Nephron progenitor cell (in vitro differentiated cells): Measurements from ENCODE around the gene ATXN10.

ENCODE experiments used
- DNase-seq: peaks from one replicate; pipeline ENCODE4 v3.0.0; 2021
- H3K27ac Mint-ChIP-seq: 2 replicates; pipeline ENCODE4 v1.8.0; 2021; ENCODE audit warnings: mild to moderate bottlenecking, moderate library complexity, mixed read lengths
- H3K27me3 Mint-ChIP-seq: 2 replicates; pipeline ENCODE4 v1.8.0; 2021; ENCODE audit warnings: mild to moderate bottlenecking, low read depth, mixed read lengths; ENCODE audit not compliant: poor library complexity
- H3K36me3 Mint-ChIP-seq: 2 replicates; pipeline ENCODE4 v1.8.0; 2021; ENCODE audit warnings: low read depth, mixed read lengths
- H3K4me1 Mint-ChIP-seq: 2 replicates; pipeline ENCODE4 v1.8.0; 2021; ENCODE audit warnings: mixed read lengths
- H3K4me3 Mint-ChIP-seq: 2 replicates; pipeline ENCODE4 v1.8.0; 2021; ENCODE audit warnings: mild to moderate bottlenecking, moderate library complexity, mixed read lengths
- H3K9me3 Mint-ChIP-seq: 2 replicates; pipeline ENCODE4 v1.8.0; 2021; ENCODE audit warnings: mild to moderate bottlenecking, moderate library complexity, mixed read lengths
- CTCF ChIP-seq: fragments of 200-600 bp; sonication (generic); IDR thresholded peaks from 2 replicates; pipeline ENCODE4 v1.5.0; 2021; ENCODE audit warnings: antibody characterized with exemption

ATXN10 gene

GRCh38 chr22:45754822-45755221 is 83.2 kb downstream of the ATXN10 start:
- Mint-ChIP-seq H3K36me3 (peaks cover 49% of the 10 kb centered on the region), H3K4me1 (peaks cover 10% of the 10 kb centered on the region), H3K9me3 (no peaks in the 10 kb centered on the region), H3K27me3 (no peaks in the 10 kb centered on the region), H3K4me3 (no peak overlapping the region), H3K27ac (no peak overlapping the region)
- DNase-seq = no peak
- no peak for TF ChIP-seq CTCF

GRCh38 chr22:45756558-45756957 is 84.9 kb downstream of the ATXN10 start:
- H3K27ac Mint-ChIP-seq = no peak overlapping the region
- no peaks in the 10 kb centered on the region for H3K9me3 Mint-ChIP-seq
- no peak for TF ChIP-seq CTCF
- H3K27me3 Mint-ChIP-seq = no peaks in the 10 kb centered on the region
- no peak overlapping the region for H3K4me3 Mint-ChIP-seq
- no peak for DNase-seq
- H3K4me1 Mint-ChIP-seq = peaks cover 10% of the 10 kb centered on the region
- peaks cover 44% of the 10 kb centered on the region for H3K36me3 Mint-ChIP-seq

- Mint-ChIP-seq H3K4me1 (peaks cover 12% of the 10 kb centered on the region), H3K9me3 (no peaks in the 10 kb centered on the region), H3K27ac (no peak overlapping the region), H3K36me3 (peaks cover 41% of the 10 kb centered on the region), H3K4me3 (no peak overlapping the region), H3K27me3 (no peaks in the 10 kb centered on the region)
- DNase-seq = peak; percentile 50
- TF ChIP-seq CTCF = no peak
These were observed 85.4 kb downstream of the ATXN10 start for GRCh38 chr22:45757068-45757467.

GRCh38 chr22:45757936-45758335 is 86.3 kb downstream of the ATXN10 start:
- Mint-ChIP-seq H3K9me3 (no peaks in the 10 kb centered on the region), H3K4me3 (no peak overlapping the region), H3K4me1 (peaks cover 21% of the 10 kb centered on the region), H3K27ac (no peak overlapping the region), H3K36me3 (peaks cover 35% of the 10 kb centered on the region), H3K27me3 (no peaks in the 10 kb centered on the region)
- no peak for TF ChIP-seq CTCF
- no peak for DNase-seq

- no peaks in the 10 kb centered on the region for H3K27me3 Mint-ChIP-seq
- H3K27ac Mint-ChIP-seq = no peak overlapping the region
- no peaks in the 10 kb centered on the region for H3K9me3 Mint-ChIP-seq
- H3K4me1 Mint-ChIP-seq = peaks cover 28% of the 10 kb centered on the region
- no peak for TF ChIP-seq CTCF
- H3K36me3 Mint-ChIP-seq = peaks cover 31% of the 10 kb centered on the region
- DNase-seq = no peak
- H3K4me3 Mint-ChIP-seq = no peak overlapping the region
These were observed 87.0 kb downstream of the ATXN10 start for GRCh38 chr22:45758603-45759002.

- Mint-ChIP-seq H3K9me3 (no peaks in the 10 kb centered on the region), H3K36me3 (peaks cover 34% of the 10 kb centered on the region), H3K27ac (no peak overlapping the region), H3K4me1 (peaks cover 38% of the 10 kb centered on the region), H3K4me3 (no peak overlapping the region), H3K27me3 (no peaks in the 10 kb centered on the region)
- DNase-seq = no peak
- TF ChIP-seq CTCF = no peak
These were observed 89.0 kb downstream of the ATXN10 start for GRCh38 chr22:45760682-45761081.
